ENCODE results near the gene DBI. TPM values are rescaled to one million over a fixed set of nuclear protein-coding genes. Genes with fewer than 3 reads are reported as not detected.
"Not testable (repeated sequence)": the region's sequence is repeated elsewhere in the genome, so short reads cannot be mapped to it uniquely, and the experiment has no call there.

Gene DBI
- total RNA-seq, 1 donor from 2014 or later, result 293 TPM

- no peak for DNase-seq (ENCODE audit: low read depth)
Observed at GRCh38 chr2:119364798-119365197, 2.0 kb upstream of the DBI start.

- DNase-seq (ENCODE audit: low read depth), result no peak
Observed at GRCh38 chr2:119365436-119365835, 1.3 kb upstream of the DBI start.

- DNase-seq (ENCODE audit: low read depth), result no peak
Observed at GRCh38 chr2:119366161-119366648, 572 bp upstream of the DBI start.

GRCh38 chr2:119367472-119368099 is 809 bp downstream of the DBI start:
- DNase-seq (ENCODE audit: low read depth), result peak; percentile 75

GRCh38 chr2:119369845-119370244 is 3.1 kb downstream of the DBI start:
- peak; percentile 87 for DNase-seq (ENCODE audit: low read depth)

- DNase-seq (ENCODE audit: low read depth), result no peak
Observed at GRCh38 chr2:119371111-119371510, 4.3 kb downstream of the DBI start.

- peak; percentile 68 for DNase-seq (ENCODE audit: low read depth)
Observed at GRCh38 chr2:119372778-119373568, 6.2 kb downstream of the DBI start.

- not testable (repeated sequence) for DNase-seq (ENCODE audit: low read depth)
Observed at GRCh38 chr2:119373907-119374745, 7.3 kb downstream of the DBI start.

- peak; percentile 49 for DNase-seq (ENCODE audit: low read depth)
Observed at GRCh38 chr2:119376406-119376805, 9.6 kb downstream of the DBI start.

- no peak for DNase-seq (ENCODE audit: low read depth)
Observed at GRCh38 chr2:119376810-119377209, 10.0 kb downstream of the DBI start.

GRCh38 chr2:119377294-119377992 is 10.7 kb downstream of the DBI start:
- DNase-seq (ENCODE audit: low read depth), result peak; percentile 6

GRCh38 chr2:119377993-119378345 is 11.2 kb downstream of the DBI start:
- DNase-seq (ENCODE audit: low read depth), result peak; percentile 90

GRCh38 chr2:119378566-119378965 is 11.8 kb downstream of the DBI start:
- DNase-seq (ENCODE audit: low read depth), result no peak

GRCh38 chr2:119383410-119384140 is 16.8 kb downstream of the DBI start:
- DNase-seq (ENCODE audit: low read depth), result no peak

GRCh38 chr2:119384971-119385370 is 18.2 kb downstream of the DBI start:
- no peak for DNase-seq (ENCODE audit: low read depth)

- DNase-seq (ENCODE audit: low read depth), result no peak
Observed at GRCh38 chr2:119385466-119385865, 18.7 kb downstream of the DBI start.

- peak; percentile 71 for DNase-seq (ENCODE audit: low read depth)
Observed at GRCh38 chr2:119387381-119388129, 20.8 kb downstream of the DBI start.

GRCh38 chr2:119389615-119390306 is 23.0 kb downstream of the DBI start:
- DNase-seq (ENCODE audit: low read depth), result peak; percentile 46

Data from myocyte (in vitro differentiated cells).